D341Med (cell line): Measurements from ENCODE around the gene LHCGR.
"Not testable (repeated sequence)": the region's sequence is repeated elsewhere in the genome, so short reads cannot be mapped to it uniquely, and the experiment has no call there.

Experiments
- DNase-seq: peaks from one replicate; pipeline ENCODE4 v3.0.0; 2012; ENCODE audit warnings: low spot score

Gene LHCGR

DNA sequence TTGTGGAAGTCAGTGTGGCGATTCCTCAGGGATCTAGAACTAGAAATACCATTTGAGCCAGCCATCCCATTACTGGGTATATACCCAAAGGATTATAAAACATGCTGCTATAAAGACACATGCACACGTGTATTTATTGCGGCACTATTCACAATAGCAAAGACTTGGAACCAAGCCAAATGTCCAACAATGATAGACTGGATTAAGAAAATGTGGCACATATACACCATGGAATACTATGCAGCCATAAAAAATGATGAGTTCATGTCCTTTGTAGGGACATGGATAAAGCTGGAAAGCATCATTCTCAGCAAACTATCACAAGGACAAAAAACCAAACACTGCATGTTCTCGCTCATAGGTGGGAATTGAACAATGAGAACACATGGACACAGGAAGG is 16.3 kb downstream of the LHCGR start:
- DNase-seq = not testable (repeated sequence)

DNA sequence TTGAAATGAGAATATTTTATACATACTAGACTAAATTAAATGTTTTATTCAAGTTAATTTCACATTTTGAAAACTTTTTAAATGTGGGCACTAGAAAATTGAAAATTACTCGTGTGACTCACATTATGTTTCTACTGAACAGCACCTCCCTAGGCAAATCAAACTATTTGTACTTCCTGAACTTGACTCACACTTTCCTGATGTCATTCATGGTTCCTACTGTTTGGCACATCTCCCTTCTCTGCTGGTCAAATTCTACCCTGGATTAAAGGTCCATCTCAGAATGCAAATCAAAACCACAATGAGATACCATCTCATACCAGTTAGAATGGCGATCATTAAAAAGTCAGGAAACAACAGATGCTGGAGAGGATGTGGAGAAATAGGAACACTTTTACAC is 16.7 kb downstream of the LHCGR start:
- no peak for DNase-seq

DNA sequence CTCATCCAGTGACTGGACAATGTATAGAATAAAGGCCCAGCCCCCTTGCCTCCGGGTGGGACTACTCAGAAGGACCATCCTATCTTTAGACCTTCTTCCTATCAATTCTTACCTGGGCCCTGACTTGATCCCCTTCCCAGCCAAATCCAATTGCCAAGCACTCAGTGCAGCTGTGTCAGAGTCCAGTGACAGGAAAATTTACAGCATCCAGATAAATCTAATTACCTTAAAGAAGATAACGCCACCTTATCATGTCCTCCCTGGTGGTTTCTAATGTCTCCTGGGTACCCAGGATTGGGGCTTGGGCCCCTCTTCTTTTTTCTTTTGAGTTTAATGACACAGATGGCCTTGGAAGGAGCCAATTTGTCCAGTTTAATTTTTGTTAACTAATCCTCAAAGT is 19.3 kb downstream of the LHCGR start:
- no peak for DNase-seq

DNA sequence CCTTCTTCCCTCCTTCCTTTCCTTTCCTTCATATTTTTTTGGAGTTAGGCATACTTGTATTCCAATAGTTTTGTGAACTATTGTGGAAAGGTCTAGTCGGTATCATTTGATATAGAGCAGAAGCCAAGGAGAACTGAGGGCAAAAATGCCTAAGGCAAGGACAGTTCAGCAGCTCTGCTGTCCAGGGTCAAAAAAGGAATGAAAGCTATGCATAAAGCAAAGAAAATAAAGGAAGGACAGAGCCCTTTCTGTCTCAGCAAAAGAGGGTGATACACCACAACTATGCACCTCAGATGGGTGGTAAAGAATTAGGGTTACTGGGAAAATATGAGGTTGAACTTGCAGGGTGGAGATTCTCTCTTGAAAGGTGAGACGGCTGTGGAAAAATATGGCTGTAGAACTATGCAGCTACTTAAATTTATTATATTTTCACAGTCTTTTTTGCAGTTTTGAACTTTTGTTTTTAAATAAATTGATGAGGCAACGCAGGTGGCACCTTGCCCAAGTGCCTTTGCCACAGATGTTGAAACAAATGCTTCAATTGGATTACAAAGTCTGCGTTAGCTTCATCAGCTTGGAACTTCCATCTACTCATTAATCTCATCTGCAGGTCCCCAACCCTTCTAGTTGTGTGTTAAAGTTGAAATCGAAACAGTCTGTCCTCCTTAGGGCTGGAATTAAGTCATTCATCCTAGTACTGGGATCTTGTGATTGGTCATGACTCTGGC is 20.8 kb downstream of the LHCGR start:
- no peak for DNase-seq

DNA sequence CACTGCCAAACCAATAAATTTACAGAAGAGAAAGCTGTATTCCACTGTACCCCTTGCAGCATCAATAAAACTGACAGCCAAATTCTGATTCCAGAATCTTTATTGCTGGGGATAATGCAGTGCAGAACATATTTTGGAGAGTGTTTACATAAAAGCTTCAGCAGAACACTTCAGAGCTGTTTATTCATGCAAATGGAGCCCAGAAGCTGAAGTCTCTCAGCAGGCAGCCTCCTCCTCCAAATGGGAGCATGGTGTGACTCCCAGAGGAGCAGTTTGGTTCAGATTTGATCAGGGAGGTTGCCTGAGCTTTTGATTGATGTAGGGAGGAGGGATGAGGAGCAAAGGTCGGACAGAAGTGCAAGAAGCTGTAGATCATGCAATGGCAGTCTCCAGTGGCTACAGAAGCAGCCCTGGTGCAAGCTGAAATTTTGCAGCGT is 22.4 kb downstream of the LHCGR start:
- no peak for DNase-seq

DNA sequence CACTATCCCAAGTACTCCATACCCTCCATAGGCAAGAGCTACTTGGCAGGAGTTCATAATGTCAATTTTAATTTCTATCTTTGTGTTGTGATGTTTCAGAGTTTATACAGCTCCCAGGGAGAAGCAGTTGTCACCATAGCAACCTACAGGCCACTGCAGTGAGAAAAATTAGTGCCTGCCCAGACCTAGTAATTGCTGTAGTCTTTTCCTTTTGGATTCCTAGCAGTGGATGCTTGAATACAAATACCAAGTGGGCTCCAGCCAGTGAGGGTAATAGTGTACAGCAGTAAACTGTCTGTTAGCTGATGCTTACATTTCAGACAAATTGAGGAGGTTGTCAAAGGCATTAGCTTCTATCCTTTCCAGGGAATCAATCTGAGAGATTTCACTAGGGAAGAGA is 26.7 kb downstream of the LHCGR start:
- DNase-seq = no peak

DNA sequence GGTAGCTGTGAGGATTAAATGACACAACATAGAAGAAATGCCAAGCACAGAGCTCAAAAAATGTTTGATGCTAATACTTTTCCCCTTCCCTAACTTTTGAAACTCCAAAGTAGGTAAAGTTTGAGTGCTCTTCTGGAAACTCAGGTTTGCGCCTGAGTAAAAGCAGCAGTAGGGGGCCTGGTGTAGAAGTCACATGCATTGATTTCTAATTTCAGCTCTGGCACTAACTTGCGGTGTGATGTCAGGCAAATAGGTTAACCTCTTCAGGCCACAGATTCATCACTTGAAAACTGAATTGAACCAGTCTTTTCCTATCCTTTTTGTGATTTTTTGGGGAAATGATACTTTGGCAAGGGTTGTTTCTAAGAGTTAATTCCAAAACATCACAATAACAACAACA is 27.2 kb downstream of the LHCGR start:
- no peak for DNase-seq

DNA sequence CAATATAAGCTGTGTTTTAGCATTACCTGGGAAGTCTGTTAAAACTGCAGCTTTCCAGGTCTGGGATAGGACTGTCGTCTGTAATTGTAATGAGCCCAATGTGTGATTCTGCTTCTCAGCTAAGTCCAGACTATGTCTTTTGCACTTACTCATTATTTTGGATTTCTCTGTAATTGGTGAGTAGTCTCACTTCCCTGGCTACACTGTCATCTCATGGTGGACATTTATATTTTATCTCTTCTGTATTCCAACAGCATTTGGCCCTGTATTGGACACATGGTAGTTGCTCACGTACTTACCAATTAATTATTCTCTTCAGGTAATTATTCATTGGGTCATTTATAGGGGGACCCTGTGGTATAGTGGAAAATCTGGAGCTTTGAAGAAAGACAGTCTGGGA is 28.0 kb downstream of the LHCGR start:
- no peak for DNase-seq

DNA sequence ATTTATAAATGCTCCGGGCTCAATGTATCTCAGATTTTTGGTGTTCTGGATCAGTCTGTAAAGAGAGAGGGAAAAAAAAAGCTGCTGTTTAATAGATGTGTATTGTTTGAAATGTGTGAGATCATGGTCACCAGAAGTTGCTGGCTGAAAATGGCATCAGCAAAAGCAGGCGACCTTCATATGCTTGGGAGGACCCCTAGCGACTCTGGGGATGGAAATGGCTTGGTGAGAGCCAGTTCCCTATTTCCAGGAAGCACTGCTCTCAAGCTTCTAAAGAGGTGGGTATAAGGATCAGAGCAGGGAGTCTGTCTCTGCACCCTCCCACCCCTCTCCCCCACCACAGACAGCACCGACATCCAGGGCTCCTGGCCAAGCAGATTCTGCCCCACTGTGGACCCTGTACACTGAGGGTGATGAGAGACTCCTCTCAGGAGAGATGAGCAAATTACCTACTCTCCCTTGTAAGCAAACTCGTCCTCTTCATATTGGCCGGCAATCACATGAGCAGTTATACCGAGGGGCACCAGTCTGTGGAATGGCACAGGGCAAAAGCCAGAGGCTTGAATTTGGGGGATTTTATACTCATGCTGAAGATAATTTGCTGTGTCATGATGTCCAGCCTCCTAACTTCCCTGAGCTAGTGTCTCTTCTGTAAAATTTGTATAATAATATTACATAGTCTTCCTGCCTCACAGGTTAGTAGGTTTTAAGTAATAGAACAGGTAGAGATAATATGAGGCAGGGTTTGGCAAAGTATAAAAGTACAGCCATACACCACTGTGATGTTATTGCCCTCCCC is 29.6 kb downstream of the LHCGR start:
- DNase-seq = no peak

DNA sequence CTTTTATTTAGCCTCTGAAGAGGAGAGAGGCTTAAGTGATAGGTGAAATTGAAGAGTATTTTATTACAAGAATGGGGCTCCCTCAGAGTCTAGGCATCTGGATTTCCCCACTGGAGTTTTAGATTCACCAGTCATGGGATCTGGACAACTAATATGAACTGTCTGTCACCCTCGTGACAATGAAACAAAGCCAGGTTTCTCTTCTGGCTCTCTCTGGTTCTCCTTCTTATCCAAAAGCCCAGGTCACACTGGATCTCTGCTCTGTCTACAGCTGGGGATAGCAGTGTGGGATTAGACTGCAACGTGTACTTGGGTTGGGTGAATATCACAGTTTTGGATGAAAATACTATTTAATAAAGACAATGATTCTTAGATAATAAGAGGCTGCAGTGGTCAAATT is 31.2 kb downstream of the LHCGR start:
- no peak for DNase-seq

DNA sequence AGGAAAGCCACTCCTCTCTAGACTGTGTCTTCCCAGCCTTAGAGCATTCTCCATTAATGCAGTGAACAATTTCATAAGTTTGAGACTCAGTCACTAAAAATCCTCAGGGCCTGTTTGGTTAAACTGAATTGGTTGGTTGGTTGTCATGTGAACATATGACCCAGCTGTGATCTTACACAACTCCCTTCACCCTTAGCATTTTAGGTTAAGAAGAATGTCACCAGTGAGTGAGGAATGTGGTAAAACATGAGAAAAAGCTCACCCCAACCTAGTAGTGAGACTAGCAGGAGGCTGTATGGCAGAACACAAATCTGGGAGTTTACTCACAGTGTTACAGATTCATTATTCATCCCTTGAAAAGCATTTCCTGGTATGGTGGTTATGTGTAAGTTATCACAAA is 32.4 kb downstream of the LHCGR start:
- DNase-seq = no peak

DNA sequence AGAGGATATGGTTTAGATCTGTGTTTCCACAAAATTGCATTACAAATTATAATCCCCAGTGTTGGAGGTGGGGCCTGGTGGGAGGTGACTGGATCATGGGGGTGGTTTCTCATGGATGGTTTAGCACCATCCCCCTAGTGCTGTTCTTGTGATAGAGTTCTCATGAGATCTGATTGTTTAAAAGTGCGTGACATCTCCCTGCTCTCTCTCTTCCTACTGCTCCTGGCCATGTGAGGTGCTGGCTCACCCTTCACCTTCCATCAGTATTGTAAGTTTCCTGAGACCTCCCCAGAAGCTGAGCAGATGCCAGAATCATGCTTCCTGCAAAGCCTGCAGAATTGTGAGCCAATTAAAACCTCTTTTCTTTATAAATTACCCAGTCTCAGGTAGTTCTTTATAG is 33.1 kb downstream of the LHCGR start:
- no peak for DNase-seq

DNA sequence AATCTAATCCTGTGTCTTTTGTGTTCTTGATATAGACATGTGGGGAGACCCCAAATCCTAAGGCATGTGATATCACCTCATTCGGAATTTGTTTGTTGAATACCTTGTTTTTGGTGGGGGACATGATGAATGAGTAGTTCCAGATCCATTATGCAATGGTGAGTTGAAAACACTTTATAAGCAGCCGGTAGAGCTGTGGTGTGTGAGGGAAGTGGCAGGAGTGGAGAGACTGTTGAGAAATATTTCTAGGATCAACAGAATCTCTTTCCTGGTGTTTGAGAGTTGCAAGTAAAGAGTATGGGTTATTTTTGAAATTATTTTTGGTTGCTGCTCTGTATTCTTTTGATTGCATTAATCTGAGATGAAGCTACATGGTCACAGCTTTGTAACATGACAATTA is 34.4 kb downstream of the LHCGR start:
- DNase-seq = no peak

DNA sequence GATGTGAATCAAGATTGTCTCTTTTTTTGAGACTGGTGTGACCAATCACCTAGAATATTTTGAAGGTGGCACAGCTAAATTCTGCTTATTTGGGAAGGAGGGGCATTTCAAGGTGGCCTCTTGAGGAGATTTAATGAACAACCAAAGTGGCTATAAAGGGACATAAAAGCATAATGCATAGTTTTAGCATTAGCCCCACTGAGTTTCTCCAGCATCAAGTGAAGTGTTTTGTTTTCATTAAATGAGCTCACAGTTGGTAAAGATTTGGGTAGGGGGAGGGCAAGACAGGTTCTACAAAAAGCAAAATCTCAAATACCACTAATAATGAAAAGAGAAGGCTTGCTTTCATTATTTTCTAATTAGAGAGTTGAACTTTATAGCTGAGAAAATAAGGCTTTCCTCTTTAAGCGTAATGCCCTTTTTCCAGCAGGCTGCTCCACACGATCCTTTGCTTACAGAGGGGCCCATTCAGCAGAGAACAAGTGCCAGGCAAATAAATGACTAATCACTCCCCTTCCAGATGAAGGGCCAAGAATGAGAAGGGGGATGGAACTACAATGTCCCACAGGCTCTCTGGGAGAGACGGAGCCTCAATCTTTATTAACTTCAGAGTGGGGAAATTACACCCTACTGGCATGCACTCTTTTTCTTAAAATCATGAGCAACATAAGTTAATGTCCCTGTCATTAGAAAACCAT is 35.9 kb downstream of the LHCGR start:
- DNase-seq = no peak

DNA sequence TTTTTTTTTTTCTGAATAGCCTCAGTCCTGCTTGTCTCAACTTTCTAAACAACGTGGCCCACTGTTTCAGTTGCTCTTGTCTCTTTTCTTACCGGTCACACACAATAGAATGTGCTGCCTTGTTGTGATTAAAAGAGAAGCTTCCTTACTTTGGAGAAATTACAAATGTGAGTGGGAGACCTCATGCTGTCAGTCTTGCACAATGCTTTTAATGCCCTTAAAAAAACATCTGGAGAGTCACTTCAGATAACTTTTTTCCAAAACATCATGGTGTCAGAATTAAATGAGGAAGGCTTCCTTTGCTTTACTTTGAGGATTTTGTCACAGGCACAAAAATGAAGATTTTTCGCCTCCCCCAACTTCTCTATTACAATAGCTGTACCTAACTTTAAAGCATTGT is 37.7 kb downstream of the LHCGR start:
- DNase-seq = no peak

DNA sequence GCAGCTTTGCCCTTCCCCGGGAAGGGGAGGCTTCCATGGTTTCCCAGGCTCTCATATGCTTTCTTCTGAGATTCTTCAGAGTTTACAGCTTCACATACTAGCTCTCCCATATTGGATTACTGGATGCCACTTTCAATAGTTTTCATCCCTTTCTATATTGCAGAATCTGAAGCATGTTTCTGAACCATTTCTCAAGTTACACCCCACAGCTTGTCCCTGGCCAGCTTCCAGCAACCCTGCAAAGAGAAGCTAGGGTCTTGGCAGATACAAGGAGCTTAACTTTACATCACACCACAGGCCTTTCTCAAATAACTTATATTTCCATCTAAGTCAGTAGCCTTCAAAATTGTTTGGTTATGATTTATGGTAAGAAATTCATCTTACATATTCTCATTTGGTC is 39.6 kb downstream of the LHCGR start:
- no peak for DNase-seq

DNA sequence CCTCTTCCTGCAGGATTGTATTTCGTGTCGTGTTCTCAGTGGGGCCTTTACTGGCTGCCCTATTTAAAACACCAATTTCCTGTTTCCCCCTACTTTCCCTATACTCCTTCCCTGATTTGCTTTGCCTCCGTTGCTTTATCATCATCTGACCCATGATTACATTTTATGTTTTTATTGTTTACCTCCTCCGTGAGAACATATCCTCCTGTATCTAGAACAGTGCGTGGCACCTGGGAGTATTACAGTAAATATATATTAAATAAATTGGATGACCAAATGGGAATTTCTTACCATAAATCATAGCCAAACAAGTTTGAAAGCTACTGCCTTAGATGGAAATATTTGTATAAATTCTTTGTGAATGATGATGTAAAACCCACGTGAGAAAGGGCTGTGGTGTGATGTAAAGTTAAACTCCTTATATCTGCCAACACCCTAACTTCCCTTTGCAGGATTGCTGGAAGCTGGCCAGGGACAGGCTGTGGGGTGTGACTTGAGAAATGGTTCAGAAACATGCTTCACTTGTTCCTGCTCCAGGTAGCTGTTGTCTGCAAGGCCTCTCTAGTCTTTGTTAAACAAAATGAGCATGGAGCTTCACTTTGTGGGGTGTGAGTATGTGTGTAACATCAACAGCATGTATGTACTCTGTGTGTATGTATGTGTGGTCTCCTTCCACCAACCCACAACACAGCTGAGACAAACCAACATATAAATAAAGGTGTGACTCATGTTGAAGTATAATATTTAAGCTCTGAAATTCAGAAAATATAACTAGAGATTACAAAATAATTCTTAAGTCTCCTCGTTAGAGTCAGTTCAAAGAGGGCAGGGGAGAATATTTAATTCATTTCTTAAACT is 40.3 kb downstream of the LHCGR start:
- DNase-seq = no peak

DNA sequence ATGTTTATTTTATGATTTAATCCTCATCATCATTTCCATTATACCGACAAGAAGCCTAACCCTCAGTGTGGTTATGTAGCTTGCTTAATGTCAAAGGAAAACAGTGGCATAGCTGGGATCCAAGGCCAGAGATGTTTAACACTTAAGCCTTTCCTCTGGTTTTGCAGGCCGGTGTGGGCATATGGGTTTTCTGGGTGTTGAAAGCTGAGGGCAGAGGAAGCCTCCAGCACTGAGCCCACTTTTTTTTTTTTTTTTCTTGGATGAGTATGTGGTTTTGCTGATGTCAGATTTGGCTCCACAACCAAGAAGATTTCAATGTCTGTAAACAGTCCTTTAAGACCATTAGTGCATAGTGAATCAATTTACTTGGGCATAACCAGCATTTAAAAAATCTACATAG is 41.3 kb downstream of the LHCGR start:
- DNase-seq = no peak

DNA sequence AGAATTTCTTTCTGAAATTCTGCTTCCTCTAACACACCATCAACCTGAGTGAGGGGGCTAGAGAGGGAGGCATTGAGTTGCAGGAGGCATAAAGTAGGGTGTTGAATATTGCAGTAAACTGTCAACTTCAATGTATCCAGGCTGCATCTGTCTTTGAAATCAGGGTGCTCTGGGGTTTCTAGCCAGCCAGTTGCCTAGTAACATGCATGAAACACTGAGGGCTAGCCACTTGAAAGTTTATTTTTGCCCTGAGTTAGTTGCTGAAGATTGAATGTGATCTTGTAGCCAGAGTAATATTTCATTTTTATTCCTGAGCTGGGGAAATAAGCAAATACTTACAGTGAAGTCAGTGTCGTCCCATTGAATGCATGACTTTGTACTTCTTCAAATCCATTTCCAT is 41.9 kb downstream of the LHCGR start:
- no peak for DNase-seq

DNA sequence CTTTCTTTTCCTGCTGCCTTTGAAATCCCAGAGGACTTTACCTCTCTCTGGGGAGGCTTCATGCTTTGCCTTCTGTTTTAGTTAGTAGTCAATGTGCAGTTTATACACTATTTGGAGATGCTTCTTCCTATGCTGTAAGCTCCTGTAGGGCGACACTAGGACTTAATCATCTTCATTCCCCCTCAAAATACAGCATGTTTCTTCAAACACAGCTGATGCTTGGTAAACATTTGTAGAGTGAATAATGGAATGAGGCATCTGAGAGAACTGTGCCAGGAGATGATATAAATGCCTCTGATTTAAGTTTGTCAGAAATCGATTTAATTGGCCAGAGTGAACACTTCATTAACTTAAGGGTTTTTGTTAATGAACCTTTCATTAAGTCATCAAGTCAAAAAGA is 43.4 kb downstream of the LHCGR start:
- DNase-seq = no peak

DNA sequence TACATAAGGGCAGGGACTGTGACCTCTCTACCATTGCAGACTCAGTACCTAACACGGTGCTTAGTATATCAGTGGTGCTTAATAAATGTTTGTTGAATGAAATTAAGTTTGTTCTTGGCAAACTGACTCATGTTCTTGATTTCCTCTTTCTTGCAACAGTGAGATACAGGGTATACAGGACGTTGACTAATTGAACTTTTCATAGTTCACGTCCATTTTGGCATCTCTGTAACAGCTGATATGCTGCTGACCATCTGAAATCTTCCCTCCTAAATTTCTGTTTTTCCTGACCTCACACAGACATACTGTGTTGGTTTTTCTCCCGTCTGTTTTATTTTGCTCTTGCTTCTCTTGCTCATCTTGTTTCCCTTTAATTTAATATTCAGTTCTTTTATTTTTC is 44.2 kb downstream of the LHCGR start:
- no peak for DNase-seq
